DND-41 (cell line): ENCODE results near the gene SLC25A43.
"Not testable (repeated sequence)": the region's sequence is repeated elsewhere in the genome, so short reads cannot be mapped to it uniquely, and the experiment has no call there.

Experiments
- ATAC-seq: fragments of 200-7000 bp; cut with Tn5 transposase; 3 replicates; pipeline ENCODE4 v1.9.1; 2021; ENCODE audit warnings: low read depth; ENCODE audit not compliant: insufficient read depth
- DNase-seq: peaks from one replicate; pipeline ENCODE4 v3.0.0-alpha.2; 2020
- H2AFZ ChIP-seq: 2 replicates; pipeline ENCODE4 v1.6.0; 2012; ENCODE audit warnings: low read depth, low read length
- H3K27ac ChIP-seq: 2 replicates; pipeline ENCODE4 v1.5.1; 2012; ENCODE audit warnings: low read length, inconsistent platforms
- H3K27me3 ChIP-seq: fragments of 200-600 bp; sonication (generic); 2 replicates; pipeline ENCODE4 v1.6.0; 2012; ENCODE audit warnings: low read length, mild to moderate bottlenecking, inconsistent platforms; ENCODE audit not compliant: insufficient read depth, poor library complexity
- H3K36me3 ChIP-seq: 2 replicates; pipeline ENCODE4 v1.5.1; 2012; ENCODE audit warnings: low read length, inconsistent platforms; ENCODE audit not compliant: insufficient read depth
- H3K4me1 ChIP-seq: 2 replicates; pipeline ENCODE4 v1.5.1; 2012; ENCODE audit warnings: mild to moderate bottlenecking, low read length; ENCODE audit not compliant: insufficient read depth
- H3K4me2 ChIP-seq: 2 replicates; pipeline ENCODE4 v1.6.0; 2012; ENCODE audit warnings: mild to moderate bottlenecking, moderate library complexity, low read length, inconsistent platforms; ENCODE audit not compliant: insufficient read depth
- H3K4me3 ChIP-seq, 2 experiments: fragments of 200-600 bp in 1 of 2; shearing (Covaris generic) in 1 of 2; 2 replicates each; pipeline ENCODE4 v1.5.1; 2012 to 2016; ENCODE audit warnings: inconsistent platforms in 2 of 2, low read length in 2 of 2, mild to moderate bottlenecking in 2 of 2, low read depth in 1 of 2, moderate library complexity in 1 of 2
- H3K79me2 ChIP-seq: 2 replicates; pipeline ENCODE4 v1.6.0; 2012; ENCODE audit warnings: low read length, inconsistent platforms; ENCODE audit not compliant: insufficient read depth
- H3K9ac ChIP-seq: 2 replicates; pipeline ENCODE4 v1.6.0; 2012; ENCODE audit warnings: low read depth, mild to moderate bottlenecking, inconsistent platforms, low read length, moderate library complexity
- H3K9me3 ChIP-seq: 2 replicates; pipeline ENCODE4 v1.5.1; 2012; ENCODE audit warnings: low read length, moderate library complexity, mild to moderate bottlenecking, inconsistent platforms; ENCODE audit not compliant: insufficient read depth, severe bottlenecking
- H4K20me1 ChIP-seq: 2 replicates; pipeline ENCODE4 v1.6.0; 2012; ENCODE audit warnings: low read length; ENCODE audit not compliant: insufficient read depth
- EZH2 ChIP-seq: IDR thresholded peaks from 3 replicates; pipeline ENCODE4 v1.6.1; 2012; ENCODE audit warnings: borderline replicate concordance, low read depth, mild to moderate bottlenecking, moderate library complexity, low read length, inconsistent platforms; ENCODE audit not compliant: severe bottlenecking
- TF ChIP-seq, protein P1 (sequence below): IDR thresholded peaks from 2 replicates; pipeline ENCODE4 v1.5.1; 2012; ENCODE audit warnings: borderline replicate concordance, low read length, moderate library complexity, mild to moderate bottlenecking; ENCODE audit not compliant: poor library complexity, severe bottlenecking; ENCODE audit errors: extremely low read depth

The SLC25A43 gene

DNA sequence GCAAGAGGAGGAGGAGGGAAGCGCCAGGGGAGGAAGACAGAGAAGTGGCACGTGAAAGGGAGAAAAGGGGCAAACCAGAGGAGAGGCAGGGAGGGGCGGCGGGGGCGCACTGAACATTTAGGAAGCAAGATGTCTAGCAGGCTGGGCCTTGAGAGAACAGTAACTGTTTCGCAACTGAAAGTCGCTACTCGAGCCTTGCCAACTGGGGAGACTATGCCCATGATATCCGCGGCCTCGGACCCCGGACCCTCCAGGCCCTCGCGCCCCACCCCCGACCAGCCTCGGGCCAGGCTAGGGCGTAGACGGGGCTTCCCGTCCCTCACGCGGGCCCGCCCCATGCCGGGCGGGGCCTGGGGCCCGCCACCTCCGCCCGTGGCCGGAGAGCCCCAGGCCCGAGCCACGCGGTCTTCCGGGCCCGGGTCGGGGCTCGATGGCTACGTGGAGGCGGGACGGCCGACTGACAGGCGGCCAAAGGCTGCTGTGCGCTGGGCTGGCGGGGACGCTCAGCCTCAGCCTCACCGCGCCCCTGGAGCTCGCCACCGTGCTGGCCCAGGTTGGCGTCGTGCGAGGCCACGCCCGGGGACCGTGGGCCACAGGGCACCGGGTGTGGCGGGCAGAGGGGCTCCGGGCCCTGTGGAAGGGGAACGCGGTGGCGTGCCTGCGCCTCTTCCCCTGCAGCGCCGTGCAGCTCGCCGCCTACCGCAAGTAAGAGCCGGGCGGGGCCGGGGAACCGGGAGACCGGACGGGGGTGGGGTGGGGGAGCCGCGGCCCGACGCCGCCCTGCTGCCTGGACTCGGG lies at the start of gene SLC25A43:
Gene SLC25A43 (plus strand): TSS at position 363 of the 798 bp plus-strand sequence. CDS start 68 bp downstream, at position 431.
- Histone ChIP-seq H3K4me2 (no peak within 1 kb of the TSS), H3K36me3 (no peaks in the 10 kb centered on the region), H3K27me3 (peaks cover 10% of the 10 kb centered on the region), H3K27ac (no peak within 1 kb of the TSS), H3K79me2 (no peaks in the 10 kb centered on the region), H2AFZ (no peak within 1 kb of the TSS), H3K4me3 (no peak within 1 kb of the TSS), H4K20me1 (no peaks in the 10 kb centered on the region), H3K4me1 (no peaks in the 10 kb centered on the region), H3K9me3 (no peaks in the 10 kb centered on the region), H3K9ac (no peak within 1 kb of the TSS)
- ATAC-seq (peak; percentile 53; the same call in 2 of the 3 replicates), DNase-seq (no peak)
- TF ChIP-seq EZH2 = no peak
- TF ChIP-seq, protein P1, sequence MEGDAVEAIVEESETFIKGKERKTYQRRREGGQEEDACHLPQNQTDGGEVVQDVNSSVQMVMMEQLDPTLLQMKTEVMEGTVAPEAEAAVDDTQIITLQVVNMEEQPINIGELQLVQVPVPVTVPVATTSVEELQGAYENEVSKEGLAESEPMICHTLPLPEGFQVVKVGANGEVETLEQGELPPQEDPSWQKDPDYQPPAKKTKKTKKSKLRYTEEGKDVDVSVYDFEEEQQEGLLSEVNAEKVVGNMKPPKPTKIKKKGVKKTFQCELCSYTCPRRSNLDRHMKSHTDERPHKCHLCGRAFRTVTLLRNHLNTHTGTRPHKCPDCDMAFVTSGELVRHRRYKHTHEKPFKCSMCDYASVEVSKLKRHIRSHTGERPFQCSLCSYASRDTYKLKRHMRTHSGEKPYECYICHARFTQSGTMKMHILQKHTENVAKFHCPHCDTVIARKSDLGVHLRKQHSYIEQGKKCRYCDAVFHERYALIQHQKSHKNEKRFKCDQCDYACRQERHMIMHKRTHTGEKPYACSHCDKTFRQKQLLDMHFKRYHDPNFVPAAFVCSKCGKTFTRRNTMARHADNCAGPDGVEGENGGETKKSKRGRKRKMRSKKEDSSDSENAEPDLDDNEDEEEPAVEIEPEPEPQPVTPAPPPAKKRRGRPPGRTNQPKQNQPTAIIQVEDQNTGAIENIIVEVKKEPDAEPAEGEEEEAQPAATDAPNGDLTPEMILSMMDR = no peak

DNA sequence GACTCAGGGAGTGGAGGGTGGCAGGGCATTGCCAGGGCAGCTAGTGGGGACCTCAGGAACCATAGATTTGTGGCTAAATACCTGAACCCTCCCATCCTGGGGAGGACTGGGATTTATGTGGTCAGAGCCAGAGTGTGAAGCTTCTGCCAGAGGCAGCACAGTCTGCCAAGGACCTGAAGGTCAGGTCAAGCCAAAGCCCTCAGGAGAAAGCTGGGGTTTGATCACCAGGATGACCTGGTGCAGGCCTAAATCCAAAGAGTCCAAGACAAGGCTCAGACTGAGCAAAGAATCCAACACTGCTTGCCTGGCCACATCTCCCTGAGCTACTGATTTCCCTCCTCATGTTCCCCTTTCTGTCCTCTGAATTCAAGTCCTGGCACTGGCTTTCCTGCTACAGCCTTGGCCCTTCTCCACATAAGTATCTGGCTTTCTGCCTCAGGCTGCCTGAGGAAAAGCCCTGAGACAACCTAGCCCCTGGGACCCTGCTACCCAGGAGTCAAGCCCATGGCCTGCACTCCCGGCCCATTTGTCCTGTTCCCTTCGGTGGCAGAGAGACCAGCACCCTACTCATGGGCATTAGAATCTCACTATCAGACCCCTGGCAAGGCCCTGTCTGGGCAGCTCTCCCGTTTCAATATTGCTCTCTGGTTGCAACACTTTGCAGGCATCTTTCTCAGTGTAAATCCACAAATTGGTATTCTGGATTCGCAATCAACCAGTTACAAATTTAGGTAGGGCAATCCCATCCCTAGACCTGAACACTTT lies 39.3 kb upstream of the SLC25A43 start:
- no peaks in the 10 kb centered on the region for H3K79me2 ChIP-seq
- DNase-seq = no peak
- H3K9me3 ChIP-seq = no peaks in the 10 kb centered on the region
- H3K27me3 ChIP-seq = no peaks in the 10 kb centered on the region
- no peak overlapping the region for H3K27ac ChIP-seq
- no peaks in the 10 kb centered on the region for H4K20me1 ChIP-seq
- no peak overlapping the region for H3K4me3 ChIP-seq
- H2AFZ ChIP-seq = no peak overlapping the region
- ATAC-seq = no peak
- H3K4me1 ChIP-seq = no peaks in the 10 kb centered on the region
- H3K9ac ChIP-seq = no peak overlapping the region
- H3K4me2 ChIP-seq = no peak overlapping the region
- TF ChIP-seq EZH2 = no peak
- TF ChIP-seq, protein P1 = no peak
- H3K36me3 ChIP-seq = no peaks in the 10 kb centered on the region

DNA sequence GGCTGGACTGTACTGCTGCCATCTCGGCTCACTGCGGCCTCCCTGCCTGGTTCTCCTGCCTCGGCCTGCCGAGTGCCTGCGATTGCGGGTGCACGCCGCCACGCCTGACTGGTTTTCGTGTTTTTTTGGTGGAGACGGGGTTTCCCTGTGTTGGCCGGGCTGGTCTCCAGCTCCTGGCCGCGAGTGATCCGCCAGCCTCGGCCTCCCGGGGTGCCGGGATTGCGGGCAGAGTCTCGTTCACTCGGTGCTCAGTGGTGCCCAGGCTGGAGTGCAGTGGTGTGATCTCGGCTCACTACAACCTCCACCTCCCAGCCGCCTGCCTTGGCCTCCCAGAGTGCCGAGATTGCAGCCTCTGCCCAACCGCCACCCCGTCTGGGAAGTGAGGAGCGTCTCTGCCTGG lies 37.7 kb upstream of the SLC25A43 start:
- DNase-seq, H3K9me3 ChIP-seq, H3K4me1 ChIP-seq, ATAC-seq, H3K27me3 ChIP-seq, H3K4me3 ChIP-seq, H3K27ac ChIP-seq, H3K36me3 ChIP-seq, H3K4me2 ChIP-seq, H3K79me2 ChIP-seq, H2AFZ ChIP-seq, H3K9ac ChIP-seq, H4K20me1 ChIP-seq: not testable (repeated sequence)

DNA sequence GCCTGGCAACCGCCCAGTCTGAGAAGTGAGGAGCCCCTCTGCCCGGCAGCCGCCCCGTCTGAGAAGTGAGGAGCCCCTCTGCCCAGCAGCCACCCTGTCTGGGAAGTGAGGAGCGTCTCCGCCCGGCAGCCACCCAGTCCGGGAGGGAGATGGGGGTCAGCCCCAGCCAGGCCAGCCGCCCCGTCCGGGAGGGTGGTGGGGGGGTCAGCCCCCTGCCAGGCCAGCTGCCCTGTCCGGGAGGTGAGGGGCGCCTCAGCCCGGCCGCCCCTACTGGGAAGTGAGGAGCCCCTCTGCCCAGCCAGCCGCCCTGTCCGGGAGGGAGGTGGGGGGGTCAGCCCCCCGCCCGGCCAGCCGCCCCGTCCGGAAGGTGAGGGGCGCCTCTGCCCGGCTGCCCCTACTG lies 37.1 kb upstream of the SLC25A43 start:
- not testable (repeated sequence) for H3K9ac ChIP-seq, H3K4me3 ChIP-seq, H3K27ac ChIP-seq, H3K79me2 ChIP-seq, H3K9me3 ChIP-seq, H3K27me3 ChIP-seq, H4K20me1 ChIP-seq, H3K4me2 ChIP-seq, DNase-seq, ATAC-seq, H2AFZ ChIP-seq, H3K36me3 ChIP-seq, H3K4me1 ChIP-seq
